ENCODE results near the gene FSD1L. TPM values are rescaled to one million over a fixed set of nuclear protein-coding genes. Genes with fewer than 3 reads are reported as not detected.

FSD1L gene
- total and polyA plus RNA-seq, 2 of the 13 experiments (the other 11 are each of a cell fraction or from before 2014, with no cell fraction given), result 4.1 to 5.1 TPM

DNA sequence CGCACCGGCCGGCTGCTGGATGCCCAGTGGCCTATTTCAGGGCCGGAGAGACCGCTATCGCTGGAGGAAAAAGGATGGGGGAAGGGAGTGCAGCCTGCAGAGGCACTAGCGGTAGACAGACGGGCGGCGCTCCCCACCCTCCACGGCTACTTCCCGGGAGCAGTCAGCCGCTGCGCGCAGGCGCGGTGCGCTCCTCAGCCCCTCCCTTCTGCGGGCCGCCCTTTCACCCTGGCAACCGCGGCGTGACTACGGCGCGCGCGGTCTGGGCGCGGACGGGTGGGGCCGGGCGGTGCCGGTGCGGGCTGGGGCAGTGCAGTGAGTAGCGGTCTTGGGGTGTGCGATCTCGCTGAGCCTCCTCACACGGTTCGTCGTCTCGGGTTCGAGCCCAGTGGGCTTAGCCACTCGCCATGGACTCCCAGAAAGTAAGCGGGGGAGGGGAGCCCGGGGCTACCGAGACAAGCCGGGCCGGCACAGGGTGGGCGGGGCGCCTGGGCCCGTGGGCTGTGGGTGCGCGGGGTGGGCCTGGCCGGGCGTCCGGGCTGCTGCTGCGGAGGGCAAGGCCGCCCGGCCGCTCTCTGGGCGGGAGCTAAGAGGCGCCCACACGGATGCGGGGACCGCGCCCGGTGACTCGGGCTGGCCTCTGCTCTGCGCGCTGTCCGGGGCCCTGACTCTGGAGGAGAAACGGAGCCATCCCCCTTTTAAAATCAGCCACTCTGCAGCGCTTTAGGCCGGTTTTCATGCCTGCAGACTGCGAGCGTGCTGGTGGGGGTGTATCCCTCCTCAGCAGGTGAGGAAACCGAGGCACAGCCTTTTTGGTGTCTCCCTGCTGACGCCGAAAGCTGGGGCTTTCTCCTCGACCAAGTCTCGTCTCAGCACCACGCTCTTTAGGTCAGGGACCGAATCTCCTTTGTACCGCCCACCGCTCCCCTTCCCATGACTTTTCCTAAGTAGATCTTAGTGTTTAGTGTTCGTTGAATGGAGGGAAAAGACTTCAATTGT, at the start of gene FSD1L (continued):
- TF ChIP-seq, protein P1, sequence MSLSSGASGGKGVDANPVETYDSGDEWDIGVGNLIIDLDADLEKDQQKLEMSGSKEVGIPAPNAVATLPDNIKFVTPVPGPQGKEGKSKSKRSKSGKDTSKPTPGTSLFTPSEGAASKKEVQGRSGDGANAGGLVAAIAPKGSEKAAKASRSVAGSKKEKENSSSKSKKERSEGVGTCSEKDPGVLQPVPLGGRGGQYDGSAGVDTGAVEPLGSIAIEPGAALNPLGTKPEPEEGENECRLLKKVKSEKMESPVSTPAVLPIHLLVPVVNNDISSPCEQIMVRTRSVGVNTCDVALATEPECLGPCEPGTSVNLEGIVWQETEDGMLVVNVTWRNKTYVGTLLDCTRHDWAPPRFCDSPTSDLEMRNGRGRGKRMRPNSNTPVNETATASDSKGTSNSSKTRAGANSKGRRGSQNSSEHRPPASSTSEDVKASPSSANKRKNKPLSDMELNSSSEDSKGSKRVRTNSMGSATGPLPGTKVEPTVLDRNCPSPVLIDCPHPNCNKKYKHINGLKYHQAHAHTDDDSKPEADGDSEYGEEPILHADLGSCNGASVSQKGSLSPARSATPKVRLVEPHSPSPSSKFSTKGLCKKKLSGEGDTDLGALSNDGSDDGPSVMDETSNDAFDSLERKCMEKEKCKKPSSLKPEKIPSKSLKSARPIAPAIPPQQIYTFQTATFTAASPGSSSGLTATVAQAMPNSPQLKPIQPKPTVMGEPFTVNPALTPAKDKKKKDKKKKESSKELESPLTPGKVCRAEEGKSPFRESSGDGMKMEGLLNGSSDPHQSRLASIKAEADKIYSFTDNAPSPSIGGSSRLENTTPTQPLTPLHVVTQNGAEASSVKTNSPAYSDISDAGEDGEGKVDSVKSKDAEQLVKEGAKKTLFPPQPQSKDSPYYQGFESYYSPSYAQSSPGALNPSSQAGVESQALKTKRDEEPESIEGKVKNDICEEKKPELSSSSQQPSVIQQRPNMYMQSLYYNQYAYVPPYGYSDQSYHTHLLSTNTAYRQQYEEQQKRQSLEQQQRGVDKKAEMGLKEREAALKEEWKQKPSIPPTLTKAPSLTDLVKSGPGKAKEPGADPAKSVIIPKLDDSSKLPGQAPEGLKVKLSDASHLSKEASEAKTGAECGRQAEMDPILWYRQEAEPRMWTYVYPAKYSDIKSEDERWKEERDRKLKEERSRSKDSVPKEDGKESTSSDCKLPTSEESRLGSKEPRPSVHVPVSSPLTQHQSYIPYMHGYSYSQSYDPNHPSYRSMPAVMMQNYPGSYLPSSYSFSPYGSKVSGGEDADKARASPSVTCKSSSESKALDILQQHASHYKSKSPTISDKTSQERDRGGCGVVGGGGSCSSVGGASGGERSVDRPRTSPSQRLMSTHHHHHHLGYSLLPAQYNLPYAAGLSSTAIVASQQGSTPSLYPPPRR (CRISPR knock-in tag; IDR thresholded peaks at IDR 0.05; ENCODE audit: borderline replicate concordance), result peak; percentile 58; the same call in 1 of the 2 replicates
- TF ChIP-seq TBX3 (IDR thresholded peaks at IDR 0.05; ENCODE audit: borderline replicate concordance), result no peak
- no peak for TF ChIP-seq ZNF17 (CRISPR knock-in tag; IDR thresholded peaks at IDR 0.05)
- peak; percentile 64; the same call in 1 of the 2 replicates for TF ChIP-seq ZNF777 (CRISPR knock-in tag; IDR thresholded peaks at IDR 0.05)
- 0 out of 2 replicates have a peak, but pooled peaks have one; percentile 15 for TF ChIP-seq ZNF567 (CRISPR knock-in tag; IDR thresholded peaks at IDR 0.05; ENCODE audit: borderline replicate concordance)
- 0 out of 2 replicates have a peak, but pooled peaks have one; percentile 4 for TF ChIP-seq ZNF30 (CRISPR knock-in tag; IDR thresholded peaks at IDR 0.05)
- TF ChIP-seq, protein P2, sequence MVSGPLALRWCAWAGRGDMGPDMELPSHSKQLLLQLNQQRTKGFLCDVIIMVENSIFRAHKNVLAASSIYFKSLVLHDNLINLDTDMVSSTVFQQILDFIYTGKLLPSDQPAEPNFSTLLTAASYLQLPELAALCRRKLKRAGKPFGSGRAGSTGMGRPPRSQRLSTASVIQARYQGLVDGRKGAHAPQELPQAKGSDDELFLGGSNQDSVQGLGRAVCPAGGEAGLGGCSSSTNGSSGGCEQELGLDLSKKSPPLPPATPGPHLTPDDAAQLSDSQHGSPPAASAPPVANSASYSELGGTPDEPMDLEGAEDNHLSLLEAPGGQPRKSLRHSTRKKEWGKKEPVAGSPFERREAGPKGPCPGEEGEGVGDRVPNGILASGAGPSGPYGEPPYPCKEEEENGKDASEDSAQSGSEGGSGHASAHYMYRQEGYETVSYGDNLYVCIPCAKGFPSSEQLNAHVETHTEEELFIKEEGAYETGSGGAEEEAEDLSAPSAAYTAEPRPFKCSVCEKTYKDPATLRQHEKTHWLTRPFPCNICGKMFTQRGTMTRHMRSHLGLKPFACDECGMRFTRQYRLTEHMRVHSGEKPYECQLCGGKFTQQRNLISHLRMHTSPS (CRISPR knock-in tag; IDR thresholded peaks at IDR 0.05; ENCODE audit: low read depth), result no peak
- TF ChIP-seq, protein P3, sequence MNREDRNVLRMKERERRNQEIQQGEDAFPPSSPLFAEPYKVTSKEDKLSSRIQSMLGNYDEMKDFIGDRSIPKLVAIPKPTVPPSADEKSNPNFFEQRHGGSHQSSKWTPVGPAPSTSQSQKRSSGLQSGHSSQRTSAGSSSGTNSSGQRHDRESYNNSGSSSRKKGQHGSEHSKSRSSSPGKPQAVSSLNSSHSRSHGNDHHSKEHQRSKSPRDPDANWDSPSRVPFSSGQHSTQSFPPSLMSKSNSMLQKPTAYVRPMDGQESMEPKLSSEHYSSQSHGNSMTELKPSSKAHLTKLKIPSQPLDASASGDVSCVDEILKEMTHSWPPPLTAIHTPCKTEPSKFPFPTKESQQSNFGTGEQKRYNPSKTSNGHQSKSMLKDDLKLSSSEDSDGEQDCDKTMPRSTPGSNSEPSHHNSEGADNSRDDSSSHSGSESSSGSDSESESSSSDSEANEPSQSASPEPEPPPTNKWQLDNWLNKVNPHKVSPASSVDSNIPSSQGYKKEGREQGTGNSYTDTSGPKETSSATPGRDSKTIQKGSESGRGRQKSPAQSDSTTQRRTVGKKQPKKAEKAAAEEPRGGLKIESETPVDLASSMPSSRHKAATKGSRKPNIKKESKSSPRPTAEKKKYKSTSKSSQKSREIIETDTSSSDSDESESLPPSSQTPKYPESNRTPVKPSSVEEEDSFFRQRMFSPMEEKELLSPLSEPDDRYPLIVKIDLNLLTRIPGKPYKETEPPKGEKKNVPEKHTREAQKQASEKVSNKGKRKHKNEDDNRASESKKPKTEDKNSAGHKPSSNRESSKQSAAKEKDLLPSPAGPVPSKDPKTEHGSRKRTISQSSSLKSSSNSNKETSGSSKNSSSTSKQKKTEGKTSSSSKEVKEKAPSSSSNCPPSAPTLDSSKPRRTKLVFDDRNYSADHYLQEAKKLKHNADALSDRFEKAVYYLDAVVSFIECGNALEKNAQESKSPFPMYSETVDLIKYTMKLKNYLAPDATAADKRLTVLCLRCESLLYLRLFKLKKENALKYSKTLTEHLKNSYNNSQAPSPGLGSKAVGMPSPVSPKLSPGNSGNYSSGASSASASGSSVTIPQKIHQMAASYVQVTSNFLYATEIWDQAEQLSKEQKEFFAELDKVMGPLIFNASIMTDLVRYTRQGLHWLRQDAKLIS (CRISPR knock-in tag; IDR thresholded peaks at IDR 0.05), result no peak
- no peak for TF ChIP-seq CREB1 (IDR thresholded peaks at IDR 0.05)
- no peak for TF ChIP-seq CREB1 (CRISPR knock-in tag; IDR thresholded peaks at IDR 0.05)
- peak; percentile 69 for TF ChIP-seq ZNF121 (CRISPR knock-in tag; IDR thresholded peaks at IDR 0.05)
- peak; percentile 74; the same call in 1 of the 2 replicates for TF ChIP-seq SPEN (CRISPR knock-in tag; IDR thresholded peaks at IDR 0.05; ENCODE audit: low read depth)
- TF ChIP-seq, protein P4, sequence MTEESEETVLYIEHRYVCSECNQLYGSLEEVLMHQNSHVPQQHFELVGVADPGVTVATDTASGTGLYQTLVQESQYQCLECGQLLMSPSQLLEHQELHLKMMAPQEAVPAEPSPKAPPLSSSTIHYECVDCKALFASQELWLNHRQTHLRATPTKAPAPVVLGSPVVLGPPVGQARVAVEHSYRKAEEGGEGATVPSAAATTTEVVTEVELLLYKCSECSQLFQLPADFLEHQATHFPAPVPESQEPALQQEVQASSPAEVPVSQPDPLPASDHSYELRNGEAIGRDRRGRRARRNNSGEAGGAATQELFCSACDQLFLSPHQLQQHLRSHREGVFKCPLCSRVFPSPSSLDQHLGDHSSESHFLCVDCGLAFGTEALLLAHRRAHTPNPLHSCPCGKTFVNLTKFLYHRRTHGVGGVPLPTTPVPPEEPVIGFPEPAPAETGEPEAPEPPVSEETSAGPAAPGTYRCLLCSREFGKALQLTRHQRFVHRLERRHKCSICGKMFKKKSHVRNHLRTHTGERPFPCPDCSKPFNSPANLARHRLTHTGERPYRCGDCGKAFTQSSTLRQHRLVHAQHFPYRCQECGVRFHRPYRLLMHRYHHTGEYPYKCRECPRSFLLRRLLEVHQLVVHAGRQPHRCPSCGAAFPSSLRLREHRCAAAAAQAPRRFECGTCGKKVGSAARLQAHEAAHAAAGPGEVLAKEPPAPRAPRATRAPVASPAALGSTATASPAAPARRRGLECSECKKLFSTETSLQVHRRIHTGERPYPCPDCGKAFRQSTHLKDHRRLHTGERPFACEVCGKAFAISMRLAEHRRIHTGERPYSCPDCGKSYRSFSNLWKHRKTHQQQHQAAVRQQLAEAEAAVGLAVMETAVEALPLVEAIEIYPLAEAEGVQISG (CRISPR knock-in tag; IDR thresholded peaks at IDR 0.05), result no peak; the same call in 1 of the 2 replicates

Measured in HepG2 (cell line).